WTC11 (cell line): Measurements from ENCODE around the gene APPBP2. TPM values are rescaled to one million over a fixed set of nuclear protein-coding genes. Genes with fewer than 3 reads are reported as not detected.

Source experiments
- ATAC-seq: fragments of 200-7000 bp; cut with Tn5 transposase; 2 replicates; pipeline ENCODE4 v1.10.0; 2021; ENCODE audit warnings: mild to moderate bottlenecking, moderate library complexity
- CTCF ChIA-PET: fragments of 300-600 bp; sonication (Branson Sonifier 250); formaldehyde crosslinking; loops from one replicate; lab custom pipeline; 2021; ENCODE audit warnings: antibody characterized with exemption; lab: Charles Lee
- POLR2A ChIA-PET: fragments of 350-600 bp; sonication (Branson Sonifier 250); formaldehyde crosslinking; loops from one replicate; lab custom pipeline; 2021; ENCODE audit warnings: antibody characterized with exemption; lab: Charles Lee
- DNase-seq: peaks from one replicate; pipeline ENCODE4 v3.0.0; 2021; ENCODE audit warnings: low spot score
- H3K27ac Mint-ChIP-seq: 2 replicates; pipeline ENCODE4 v1.8.0; 2021; ENCODE audit warnings: mixed read lengths
- H3K27me3 Mint-ChIP-seq: 2 replicates; pipeline ENCODE4 v1.8.0; 2021; ENCODE audit warnings: low read depth, mild to moderate bottlenecking, moderate library complexity, mixed read lengths
- H3K36me3 Mint-ChIP-seq: 2 replicates; pipeline ENCODE4 v1.8.0; 2021; ENCODE audit warnings: mixed read lengths
- H3K4me1 Mint-ChIP-seq: 2 replicates; pipeline ENCODE4 v1.8.0; 2022; ENCODE audit warnings: mixed read lengths
- H3K4me3 Mint-ChIP-seq: 2 replicates; pipeline ENCODE4 v1.8.0; 2021; ENCODE audit warnings: mild to moderate bottlenecking, moderate library complexity, mixed read lengths
- H3K9me3 Mint-ChIP-seq: 2 replicates; pipeline ENCODE4 v1.8.0; 2021; ENCODE audit warnings: mixed read lengths
- ATF2 ChIP-seq: sonication (generic); formaldehyde crosslinking; IDR thresholded peaks from 2 replicates; pipeline ENCODE4 v1.8.1; 2022; ENCODE audit warnings: low read depth, missing genetic modification reagents, borderline replicate concordance
- ELF4 ChIP-seq: sonication (generic); formaldehyde crosslinking; IDR thresholded peaks from 2 replicates; pipeline ENCODE4 v1.8.1; 2022; ENCODE audit warnings: low read depth, mild to moderate bottlenecking, moderate library complexity, missing genetic modification reagents
- ERG ChIP-seq: fragments of 250-450 bp; sonication (Bioruptor Pico); IDR thresholded peaks from 2 replicates; pipeline ENCODE4 v1.8.0; 2021; ENCODE audit warnings: mild to moderate bottlenecking
- FOXJ3 ChIP-seq: sonication (generic); formaldehyde crosslinking; IDR thresholded peaks from 2 replicates; pipeline ENCODE4 v1.9.0; 2021; ENCODE audit warnings: missing genetic modification reagents, mild to moderate bottlenecking, borderline replicate concordance
- FOXP4 ChIP-seq: sonication (generic); formaldehyde crosslinking; IDR thresholded peaks from 2 replicates; pipeline ENCODE4 v1.8.0; 2022; ENCODE audit warnings: mild to moderate bottlenecking, missing genetic modification reagents
- HMGA2 ChIP-seq: fragments of 250-450 bp; sonication (Bioruptor Pico); IDR thresholded peaks from 2 replicates; pipeline ENCODE4 v1.4.0; 2021; ENCODE audit warnings: mild to moderate bottlenecking, moderate library complexity
- NFATC4 ChIP-seq: fragments of 250-450 bp; sonication (Bioruptor Pico); IDR thresholded peaks from 2 replicates; pipeline ENCODE4 v1.9.0; 2021; ENCODE audit warnings: mild to moderate bottlenecking
- NFE2L1 ChIP-seq: sonication (generic); formaldehyde crosslinking; IDR thresholded peaks from 2 replicates; pipeline ENCODE4 v1.8.1; 2023; ENCODE audit warnings: missing genetic modification reagents
- PRDM15 ChIP-seq: sonication (generic); formaldehyde crosslinking; IDR thresholded peaks from 2 replicates; pipeline ENCODE4 v1.8.0; 2022; ENCODE audit warnings: missing genetic modification reagents
- SP1 ChIP-seq: sonication (generic); formaldehyde crosslinking; conservative IDR thresholded peaks from 2 replicates; pipeline ENCODE4 v1.8.1; 2022; ENCODE audit warnings: missing genetic modification reagents
- USF2 ChIP-seq: sonication (generic); formaldehyde crosslinking; IDR thresholded peaks from 2 replicates; pipeline ENCODE4 v1.8.1; 2023; ENCODE audit warnings: mild to moderate bottlenecking, missing genetic modification reagents, moderate library complexity
- ZNF512 ChIP-seq: sonication (generic); formaldehyde crosslinking; IDR thresholded peaks from 2 replicates; pipeline ENCODE4 v1.8.1; 2022; ENCODE audit warnings: missing genetic modification reagents, borderline replicate concordance
- total RNA-seq: library from RNA; stranded (reverse); gene quantifications from 3 replicates; pipeline ENCODE4 v1.2.3, GENCODE V29; 2021

The APPBP2 gene
- total RNA-seq, 1 experiment from 2014 or later: 15.3 TPM

- no peak for TF ChIP-seq USF2 (CRISPR knock-in tag)
- TF ChIP-seq PRDM15 (CRISPR knock-in tag): no peak
- TF ChIP-seq NFATC4: no peak
- TF ChIP-seq ZNF512 (CRISPR knock-in tag): no peak
- no peak for TF ChIP-seq FOXP4 (CRISPR knock-in tag)
- no peak for TF ChIP-seq ATF2 (CRISPR knock-in tag)
These were observed 19.7 kb downstream of the APPBP2 start (continued) for GRCh38 chr17:60506312-60506711.

GRCh38 chr17:60502145-60502544 is 23.9 kb downstream of the APPBP2 start:
- Mint-ChIP-seq H3K9me3 (no peaks in the 10 kb centered on the region; the same call in 1 of the 2 replicates), H3K4me1 (peaks cover 4% of the 10 kb centered on the region), H3K27me3 (no peaks in the 10 kb centered on the region), H3K4me3 (no peak overlapping the region), H3K36me3 (peaks cover 18% of the 10 kb centered on the region), H3K27ac (peak overlapping the region; percentile 29; the same call in 1 of the 2 replicates)
- no peak for DNase-seq
- POLR2A ChIA-PET: no interaction called here
- no peak for ATAC-seq
- TF ChIP-seq HMGA2 (CRISPR knock-in tag) (no peak), SP1 (CRISPR knock-in tag) (no peak), ELF4 (CRISPR knock-in tag) (no peak)
- CTCF ChIA-PET: interaction anchor here (0.5 kb wide), 1 partner anchor 114 kb away, joined by 3 read pairs; no protein-coding TSS in a partner anchor

- ChIA-PET POLR2A (no interaction called here), CTCF (interaction anchor here (0.5 kb wide), 1 partner anchor 114 kb away, joined by 3 read pairs; no protein-coding TSS in a partner anchor)
- H3K27ac Mint-ChIP-seq: no peak overlapping the region
- TF ChIP-seq FOXJ3 (no peak), ERG (no peak), NFE2L1 (no peak)
- ATAC-seq (no peak), DNase-seq (no peak)
- H3K9me3 Mint-ChIP-seq: peaks cover 3% of the 10 kb centered on the region; the same call in 1 of the 2 replicates
- peaks cover 4% of the 10 kb centered on the region for H3K4me1 Mint-ChIP-seq
- no peak overlapping the region for H3K4me3 Mint-ChIP-seq
- peaks cover 22% of the 10 kb centered on the region for H3K36me3 Mint-ChIP-seq
- no peaks in the 10 kb centered on the region for H3K27me3 Mint-ChIP-seq
These were observed 24.5 kb downstream of the APPBP2 start for GRCh38 chr17:60501589-60501988.
